ENCODE measurements around the gene TMBIM4.

- TF ChIP-seq CTCF (IDR thresholded peaks at IDR 0.05; ENCODE audit: insufficient read depth, low read length, poor library complexity, severe bottlenecking): no peak
- TF ChIP-seq EZH2phosphoT487 (conservative IDR thresholded peaks at IDR 0.05; ENCODE audit: low read length): no peak
These were observed 15.0 kb downstream of the TMBIM4 start for GRCh38 chr12:66154776-66155175.
